H9 (cell line): ENCODE measurements around the gene SLC35F5. TPM values are rescaled to one million over a fixed set of nuclear protein-coding genes. Genes with fewer than 3 reads are reported as not detected.

Experiments used
- DNase-seq: peaks from one replicate; pipeline ENCODE4 v3.0.0-alpha.2; 2017
- H2AFZ ChIP-seq: one replicate; pipeline ENCODE4 v1.6.1; 2013; ENCODE audit warnings: mild to moderate bottlenecking, low read length, control low read depth, moderate library complexity
- H2AK5ac ChIP-seq: 2 replicates; pipeline ENCODE4 v1.6.1; 2013; ENCODE audit warnings: low read length, control low read depth, mixed read lengths; ENCODE audit not compliant: insufficient read length
- H2BK120ac ChIP-seq: one replicate; pipeline ENCODE4 v1.6.1; 2013; ENCODE audit warnings: low read depth, mild to moderate bottlenecking, low read length, control low read depth, inconsistent platforms; ENCODE audit not compliant: poor library complexity, severe bottlenecking
- H2BK12ac ChIP-seq: 2 replicates; pipeline ENCODE4 v1.6.1; 2013; ENCODE audit warnings: low read length, control low read depth, mixed read lengths, low read depth; ENCODE audit not compliant: insufficient read length
- H2BK15ac ChIP-seq: 2 replicates; pipeline ENCODE4 v1.6.1; 2013; ENCODE audit warnings: low read depth, low read length, control low read depth
- H2BK20ac ChIP-seq: one replicate; pipeline ENCODE4 v1.6.1; 2013; ENCODE audit warnings: low read depth, mild to moderate bottlenecking, low read length, control low read depth, inconsistent platforms; ENCODE audit not compliant: poor library complexity, severe bottlenecking
- H2BK5ac ChIP-seq: 2 replicates; pipeline ENCODE4 v1.6.1; 2013; ENCODE audit warnings: low read length, control low read depth, mixed read lengths; ENCODE audit not compliant: insufficient read length
- H3K14ac ChIP-seq: 2 replicates; pipeline ENCODE4 v1.6.1; 2013; ENCODE audit warnings: low read length, control low read depth; ENCODE audit not compliant: insufficient read depth
- H3K18ac ChIP-seq: 2 replicates; pipeline ENCODE4 v1.6.1; 2013; ENCODE audit warnings: low read depth, mild to moderate bottlenecking, mixed read lengths, low read length, control low read depth; ENCODE audit not compliant: insufficient read length
- H3K23ac ChIP-seq: 2 replicates; pipeline ENCODE4 v1.6.1; 2013; ENCODE audit warnings: low read length, control low read depth, mixed read lengths, low read depth; ENCODE audit not compliant: insufficient read length
- H3K23me2 ChIP-seq: 2 replicates; pipeline ENCODE4 v1.6.1; 2013; ENCODE audit warnings: low read depth, mild to moderate bottlenecking, mixed read lengths, low read length, control low read depth; ENCODE audit not compliant: insufficient read length, poor library complexity, severe bottlenecking
- H3K27ac ChIP-seq: 2 replicates; pipeline ENCODE4 v1.5.1; 2013; ENCODE audit warnings: low read length, control low read depth, mixed read lengths, low read depth; ENCODE audit not compliant: insufficient read length
- H3K27me3 ChIP-seq: 2 replicates; pipeline ENCODE4 v1.6.1; 2013; ENCODE audit warnings: low read length, control low read depth, inconsistent platforms; ENCODE audit not compliant: insufficient read depth
- H3K4ac ChIP-seq: 2 replicates; pipeline ENCODE4 v1.6.1; 2013; ENCODE audit warnings: low read depth, mild to moderate bottlenecking, control low read depth, inconsistent platforms, low read length, moderate library complexity
- H3K4me1 ChIP-seq: 2 replicates; pipeline ENCODE4 v1.6.1; 2013; ENCODE audit warnings: low read length, control low read depth, inconsistent platforms; ENCODE audit not compliant: insufficient read depth
- H3K4me2 ChIP-seq: 2 replicates; pipeline ENCODE4 v1.6.1; 2013; ENCODE audit warnings: low read length, control low read depth, mixed read lengths; ENCODE audit not compliant: insufficient read length, insufficient read depth
- H3K56ac ChIP-seq: 2 replicates; pipeline ENCODE4 v1.6.1; 2013; ENCODE audit warnings: low read depth, mild to moderate bottlenecking, mixed read lengths, low read length, control low read depth; ENCODE audit not compliant: insufficient read length
- H3K79me1 ChIP-seq: 2 replicates; pipeline ENCODE4 v1.6.1; 2013; ENCODE audit warnings: low read depth, mild to moderate bottlenecking, moderate library complexity, low read length, control low read depth, inconsistent platforms; ENCODE audit not compliant: insufficient read depth, poor library complexity, severe bottlenecking
- H3K79me2 ChIP-seq: 2 replicates; pipeline ENCODE4 v1.6.1; 2013; ENCODE audit warnings: low read length, control low read depth, inconsistent platforms; ENCODE audit not compliant: insufficient read depth
- H3K9ac ChIP-seq: 2 replicates; pipeline ENCODE4 v1.6.1; 2013; ENCODE audit warnings: low read length, control low read depth, mixed read lengths; ENCODE audit not compliant: insufficient read length; ENCODE audit errors: extremely low read depth
- H3K9me3 ChIP-seq: one replicate; pipeline ENCODE4 v1.6.1; 2013; ENCODE audit warnings: low read depth, low read length, inconsistent platforms; ENCODE audit not compliant: control insufficient read depth
- H3T11ph ChIP-seq: one replicate; pipeline ENCODE4 v1.6.1; 2013; ENCODE audit warnings: mild to moderate bottlenecking, low read length, control low read depth, inconsistent platforms
- H4K20me1 ChIP-seq: one replicate; pipeline ENCODE4 v1.6.1; 2013; ENCODE audit not compliant: control insufficient read depth, insufficient read length, insufficient read depth
- H4K5ac ChIP-seq: 2 replicates; pipeline ENCODE4 v1.6.1; 2013; ENCODE audit warnings: low read depth, mild to moderate bottlenecking, mixed read lengths, low read length, control low read depth; ENCODE audit not compliant: insufficient read length
- H4K8ac ChIP-seq: replicated peaks from 2 replicates; pipeline ENCODE4 v1.6.1; 2013; ENCODE audit warnings: low read length, control low read depth, mixed read lengths, low read depth; ENCODE audit not compliant: insufficient read length
- H4K91ac ChIP-seq: 2 replicates; pipeline ENCODE4 v1.6.1; 2013; ENCODE audit warnings: low read depth, mild to moderate bottlenecking, moderate library complexity, mixed read lengths, low read length, control low read depth; ENCODE audit not compliant: insufficient read length
- H3K27ac Mint-ChIP-seq, 3 experiments: 2 replicates in 2 of 3; 3 replicates in 1 of 3; pipeline ENCODE4 v1.8.0; 2020 to 2021; ENCODE audit warnings: mixed read lengths in 3 of 3, mild to moderate bottlenecking in 1 of 3, moderate library complexity in 1 of 3
- H3K27me3 Mint-ChIP-seq: 2 replicates; pipeline ENCODE4 v1.8.0; 2021; ENCODE audit warnings: low read depth, mild to moderate bottlenecking, moderate library complexity, mixed read lengths
- H3K36me3 Mint-ChIP-seq, 3 experiments: 2 replicates in 2 of 3; 3 replicates in 1 of 3; pipeline ENCODE4 v1.8.0; 2020 to 2021; ENCODE audit warnings: low read depth in 3 of 3, mixed read lengths in 3 of 3; ENCODE audit not compliant: insufficient read depth in 1 of 3
- H3K4me1 Mint-ChIP-seq, 2 experiments: 2 replicates each; pipeline ENCODE4 v1.8.0; 2020; ENCODE audit warnings: mixed read lengths in 2 of 2
- H3K4me3 Mint-ChIP-seq, 2 experiments: 2 replicates in 1 of 2; 3 replicates in 1 of 2; pipeline ENCODE4 v1.8.0; 2020 to 2021; ENCODE audit warnings: mild to moderate bottlenecking in 2 of 2, mixed read lengths in 2 of 2, moderate library complexity in 1 of 2
- H3K9me3 Mint-ChIP-seq, 2 experiments: 2 replicates in 1 of 2; 3 replicates in 1 of 2; pipeline ENCODE4 v1.8.0; 2020; ENCODE audit warnings: mild to moderate bottlenecking in 2 of 2, mixed read lengths in 2 of 2, moderate library complexity in 1 of 2
- WGBS: extraction: QIAGEN DNeasy Blood & Tissue Kit; methylation state at CpG from one replicate; pipeline ENCODE4 v1.1.7; 2013; ENCODE audit warnings: missing lambda C conversion rate, low lambda C conversion rate, mixed read lengths; ENCODE audit not compliant: insufficient read length; ENCODE audit errors: extremely low coverage; 5-methylcytosine and 5-hydroxymethylcytosine counted together
- total RNA-seq: library from RNA; stranded (reverse); gene quantifications from 2 replicates; pipeline ENCODE4 v1.2.1, GENCODE V29; 2021
- TF ChIP-seq, protein P1 (sequence below): fragments of 200-600 bp; sonication (generic); conservative IDR thresholded peaks from 3 replicates; pipeline ENCODE4 v1.8.0; 2021; ENCODE audit warnings: antibody characterized with exemption, mild to moderate bottlenecking

Gene SLC35F5
- total RNA-seq, 1 experiment from 2014 or later: 31.3 TPM

DNA sequence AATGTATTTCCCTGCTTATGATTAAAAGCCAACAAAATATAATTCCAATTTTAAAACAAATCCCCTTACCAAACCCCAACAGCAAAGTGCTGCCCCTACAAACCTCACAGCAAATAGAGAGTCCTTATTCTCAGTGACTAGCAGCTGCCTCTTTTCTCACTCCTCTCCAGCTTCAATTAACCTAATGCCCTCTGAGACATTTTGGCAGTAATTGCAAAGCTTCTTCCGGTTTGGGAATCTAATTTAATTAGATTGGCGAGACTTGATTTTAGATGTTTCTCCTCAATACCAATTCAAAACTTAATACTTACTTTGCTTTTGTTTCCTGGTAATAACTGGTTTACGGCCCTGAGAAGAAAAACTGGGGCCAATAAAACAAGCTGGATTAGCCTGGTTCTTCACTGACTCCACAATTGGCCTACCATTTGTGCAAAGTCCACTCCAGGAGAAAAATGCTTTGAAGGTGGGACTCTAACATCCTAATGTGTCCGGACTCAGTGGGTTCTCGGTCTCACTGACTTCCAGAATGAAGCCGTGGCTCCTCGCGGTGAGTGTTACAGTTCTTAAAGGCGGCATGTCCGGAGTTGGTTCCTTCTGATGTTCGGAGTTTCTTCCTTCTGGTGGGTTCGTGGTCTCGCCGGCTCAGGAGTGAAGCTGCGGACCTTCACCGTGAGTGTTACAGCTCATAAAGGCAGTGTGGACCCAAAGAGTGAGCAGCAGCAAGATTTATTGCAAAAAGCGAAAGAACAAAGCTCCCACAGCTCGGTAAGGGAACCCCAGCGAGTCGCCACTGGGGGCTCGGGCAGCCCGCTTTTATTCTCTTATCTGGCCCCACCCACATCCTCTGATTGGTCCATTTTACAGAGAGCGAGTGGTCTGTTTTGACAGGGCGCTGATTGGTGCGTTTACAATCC is 52.8 kb downstream of the SLC35F5 start:
- H3K23me2 ChIP-seq: no peaks in the 10 kb centered on the region
- no peak overlapping the region; a peak in 1 of 7 replicates for H3K27ac Mint-ChIP-seq
- H3K23ac ChIP-seq: no peak overlapping the region
- no peak overlapping the region for H4K5ac ChIP-seq
- H4K20me1 ChIP-seq: no peaks in the 10 kb centered on the region
- H3K4me2 ChIP-seq: no peak overlapping the region
- H3K27ac ChIP-seq: no peak overlapping the region
- no peaks in the 10 kb centered on the region for H3K27me3 ChIP-seq
- H3K9me3 Mint-ChIP-seq: peaks cover 4 to 9% of the 10 kb centered on the region in 2 experiments; a peak in 3 of 5 replicates
- H2AFZ ChIP-seq: no peak overlapping the region
- H3K79me2 ChIP-seq: no peaks in the 10 kb centered on the region
- H3K56ac ChIP-seq: no peak overlapping the region
- no peak overlapping the region for H4K8ac ChIP-seq
- H3K36me3 Mint-ChIP-seq: peaks cover 9 to 15% (median 13%) of the 10 kb centered on the region in 3 experiments
- peaks cover 9 to 12% of the 10 kb centered on the region in 2 experiments for H3K4me1 Mint-ChIP-seq
- H3K14ac ChIP-seq: no peak overlapping the region
- peaks cover 2% of the 10 kb centered on the region for H3K27me3 Mint-ChIP-seq
- H3K18ac ChIP-seq: no peak overlapping the region
- no peak overlapping the region for H3K4ac ChIP-seq
- no peak overlapping the region for H2AK5ac ChIP-seq
- H2BK12ac ChIP-seq: no peak overlapping the region
- no peak overlapping the region for H3K9ac ChIP-seq
- no CpG with 5 or more reads among the region's 25 CpGs for WGBS
- H2BK120ac ChIP-seq: no peak overlapping the region
- H2BK15ac ChIP-seq: no peak overlapping the region
- TF ChIP-seq, protein P1, sequence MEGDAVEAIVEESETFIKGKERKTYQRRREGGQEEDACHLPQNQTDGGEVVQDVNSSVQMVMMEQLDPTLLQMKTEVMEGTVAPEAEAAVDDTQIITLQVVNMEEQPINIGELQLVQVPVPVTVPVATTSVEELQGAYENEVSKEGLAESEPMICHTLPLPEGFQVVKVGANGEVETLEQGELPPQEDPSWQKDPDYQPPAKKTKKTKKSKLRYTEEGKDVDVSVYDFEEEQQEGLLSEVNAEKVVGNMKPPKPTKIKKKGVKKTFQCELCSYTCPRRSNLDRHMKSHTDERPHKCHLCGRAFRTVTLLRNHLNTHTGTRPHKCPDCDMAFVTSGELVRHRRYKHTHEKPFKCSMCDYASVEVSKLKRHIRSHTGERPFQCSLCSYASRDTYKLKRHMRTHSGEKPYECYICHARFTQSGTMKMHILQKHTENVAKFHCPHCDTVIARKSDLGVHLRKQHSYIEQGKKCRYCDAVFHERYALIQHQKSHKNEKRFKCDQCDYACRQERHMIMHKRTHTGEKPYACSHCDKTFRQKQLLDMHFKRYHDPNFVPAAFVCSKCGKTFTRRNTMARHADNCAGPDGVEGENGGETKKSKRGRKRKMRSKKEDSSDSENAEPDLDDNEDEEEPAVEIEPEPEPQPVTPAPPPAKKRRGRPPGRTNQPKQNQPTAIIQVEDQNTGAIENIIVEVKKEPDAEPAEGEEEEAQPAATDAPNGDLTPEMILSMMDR: no peak
- no peak for DNase-seq
- no peak overlapping the region for H3K4me3 Mint-ChIP-seq
- H3K79me1 ChIP-seq: no peaks in the 10 kb centered on the region
- H3T11ph ChIP-seq: no peak overlapping the region
- H2BK20ac ChIP-seq: no peak overlapping the region
- no peak overlapping the region for H2BK5ac ChIP-seq
- no peaks in the 10 kb centered on the region for H3K4me1 ChIP-seq
- no peaks in the 10 kb centered on the region for H3K9me3 ChIP-seq
- no peak overlapping the region for H4K91ac ChIP-seq
